ENCODE data around the gene NTN5. TPM values are rescaled to one million over a fixed set of nuclear protein-coding genes. Genes with fewer than 3 reads are reported as not detected.

NTN5 gene
- total and polyA plus RNA-seq, 9 of the 15 experiments (the other 6 are each of a cell fraction or from before 2014, with no cell fraction given) = not detected

GRCh38 chr19:48618278-48618915 is 54.4 kb downstream of the NTN5 start (continued):
- TF ChIP-seq ZBTB34 (CRISPR knock-in tag; IDR thresholded peaks at IDR 0.05) (no peak), ZBTB11 (CRISPR knock-in tag; IDR thresholded peaks at IDR 0.05) (no peak), THRB (CRISPR knock-in tag; conservative IDR thresholded peaks at IDR 0.05) (no peak), ZNF175 (CRISPR knock-in tag; IDR thresholded peaks at IDR 0.05; ENCODE audit: low read depth) (no peak), KDM1A (IDR thresholded peaks at IDR 0.05) (no peak), TEAD4 (IDR thresholded peaks at IDR 0.05; ENCODE audit: low read length) (no peak), TEAD4 (CRISPR knock-in tag; IDR thresholded peaks at IDR 0.05; ENCODE audit: borderline replicate concordance) (no peak), ZMIZ1 (IDR thresholded peaks at IDR 0.05; ENCODE audit: low read depth in 2 of 2, low read length in 2 of 2) (no peak), HMBOX1 (IDR thresholded peaks at IDR 0.05) (no peak), ZNF3 (CRISPR knock-in tag; IDR thresholded peaks at IDR 0.05) (no peak), PTRF (tag; IDR thresholded peaks at IDR 0.05) (no peak), HDAC1 (IDR thresholded peaks at IDR 0.05) (no peak), DIDO1 (tag; IDR thresholded peaks at IDR 0.05; ENCODE audit: low read depth) (no peak), SNAPC5 (CRISPR knock-in tag; IDR thresholded peaks at IDR 0.05) (no peak), PHF21A (IDR thresholded peaks at IDR 0.05; ENCODE audit: borderline replicate concordance, low read depth) (no peak), COPS2 (conservative IDR thresholded peaks at IDR 0.05) (no peak)
